Psoas muscle (tissue), 8 donors: ENCODE data around the gene SYNGAP1. TPM values are rescaled to one million over a fixed set of nuclear protein-coding genes. Genes with fewer than 3 reads are reported as not detected.

Source experiments
- ATAC-seq, 4 donors: fragments of 200-7000 bp; cut with Tn5 transposase; one replicate each; pipeline ENCODE4 v1.9.1; 2020; ENCODE audit warnings: moderate library complexity in 3 of 4, mild to moderate bottlenecking in 2 of 4
- DNase-seq, 2 donors: peaks; one replicate each; pipeline ENCODE4 v3.0.0-alpha.2; 2020
- H3K27ac ChIP-seq: fragments of 200-600 bp; one replicate; pipeline ENCODE4 v1.8.0; 2022
- H3K27me3 ChIP-seq, 3 donors: fragments of 200-600 bp in 1 of 3; one replicate each; pipeline versions ENCODE4 v1.6.1 to v1.8.0; 2013 to 2022; ENCODE audit warnings: low read length in 2 of 3, mild to moderate bottlenecking in 2 of 3, moderate library complexity in 1 of 3; ENCODE audit not compliant: insufficient read depth in 3 of 3
- H3K36me3 ChIP-seq, 2 donors: fragments of 200-600 bp in 1 of 2; one replicate each; pipeline versions ENCODE4 v1.6.1 to v1.8.0; 2013 to 2022; ENCODE audit warnings: low read depth in 1 of 2, mild to moderate bottlenecking in 1 of 2, moderate library complexity in 1 of 2; ENCODE audit not compliant: insufficient read depth in 1 of 2
- H3K4me1 ChIP-seq: fragments of 200-600 bp; one replicate; pipeline ENCODE4 v1.8.0; 2022
- H3K4me3 ChIP-seq: fragments of 200-600 bp; one replicate; pipeline ENCODE4 v1.8.0; 2022; ENCODE audit warnings: mild to moderate bottlenecking
- H3K9me3 ChIP-seq: fragments of 200-600 bp; one replicate; pipeline ENCODE4 v1.8.0; 2022
- CTCF ChIP-seq: fragments of 200-600 bp; IDR thresholded peaks from one replicate; pipeline ENCODE4 v1.8.0; 2022; ENCODE audit warnings: antibody characterized with exemption
- WGBS, 3 donors: extraction: QIAGEN DNeasy Blood & Tissue Kit; methylation state at CpG; one replicate each; pipeline versions ENCODE4 v1.1.6 to v1.1.7; 2013; 5-methylcytosine and 5-hydroxymethylcytosine counted together
- intact Hi-C, 2 donors: fragments of 100-400 bp; cut with DNase I; formaldehyde crosslinking; loops; one replicate each; pipeline versions ENCODE4 v1.11.0 to v1.14.2; 2022
- polyA plus RNA-seq, 3 donors: library from polyadenylated mRNA; stranded (reverse); fragments of 200-250 nt; gene quantifications; one replicate each; pipeline ENCODE4 v1.2.3, GENCODE V29; 2013
- total RNA-seq, 4 donors: library from RNA; stranded (reverse); fragmentation: NEBNext Ultra II Directional in 2 of 4; extraction: Animal tissue kit (Norgen Biotek cat#: 25700) in 2 of 4; gene quantifications; one replicate each; pipeline versions ENCODE4 v1.2.1 to v1.2.4, GENCODE V29; 2021 to 2023
- donor health status: healthy with polysubstance abuse.
- donor health status: DM: no; HTN: no; CAD: no; lungs with moderate emphysema.
- donor health status: Bipolar disorder and iron deficiency.
- donor health status: healthy.
- donor health status: DM: yes; HTN: yes; CAD: no.
- donor health status: DM: no; HTN: no; CAD: no.
- donor health status: DM: no; HTN: no; CAD: no.
- donor health status: DM: yes; HTN: yes; CAD: no.

Gene SYNGAP1
- total and polyA plus RNA-seq, 7 donors, result 0.70 to 4.3 (median 2.2) TPM

GRCh38 chr6:33420491-33421343, 852 bp downstream of the SYNGAP1 start:
- intact Hi-C loops, result no loop called here
- DNase-seq (no peak), ATAC-seq (no peak)
- no peak overlapping the region for H3K27ac ChIP-seq
- H3K4me1 ChIP-seq, result peaks cover 31% of the 10 kb centered on the region
- no peaks in the 10 kb centered on the region for H3K9me3 ChIP-seq
- H3K27me3 ChIP-seq, result no peaks in the 10 kb centered on the region
- TF ChIP-seq CTCF, result no peak
- WGBS, 3 donors, result 61 to 65% (median 63%) methylated on average over 6 of the region's 6 CpGs
- peak overlapping the region; percentile 18 for H3K4me3 ChIP-seq
- peaks cover 3 to 10% of the 10 kb centered on the region in 2 donors for H3K36me3 ChIP-seq

- Histone ChIP-seq H3K27ac (no peak overlapping the region), H3K4me3 (no peak overlapping the region), H3K36me3 (peaks cover 0 to 4% of the 10 kb centered on the region in 2 donors), H3K4me1 (peaks cover 30% of the 10 kb centered on the region), H3K27me3 (no peaks in the 10 kb centered on the region), H3K9me3 (no peaks in the 10 kb centered on the region)
- ATAC-seq (no peak), DNase-seq (no peak)
- intact Hi-C loops, result no loop called here
- 86 to 91% (median 88%) methylated on average over 2 of the region's 2 CpGs for WGBS, 3 donors
- TF ChIP-seq CTCF, result no peak
These were observed 1.4 kb downstream of the SYNGAP1 start for GRCh38 chr6:33421344-33421643.

GRCh38 chr6:33423777-33424176, 3.9 kb downstream of the SYNGAP1 start:
- no peaks in the 10 kb centered on the region for H3K9me3 ChIP-seq
- TF ChIP-seq CTCF, result no peak
- intact Hi-C loops, result no loop called here
- no peak overlapping the region for H3K27ac ChIP-seq
- H3K36me3 ChIP-seq, result no peaks in the 10 kb centered on the region
- DNase-seq (no peak), ATAC-seq (no peak)
- WGBS, 3 donors, result 88 to 98% (median 98%) methylated on average over 2 of the region's 2 CpGs
- peaks cover 19% of the 10 kb centered on the region for H3K4me1 ChIP-seq
- H3K27me3 ChIP-seq, result no peaks in the 10 kb centered on the region
- no peak overlapping the region for H3K4me3 ChIP-seq

GRCh38 chr6:33424855-33425667, 5.2 kb downstream of the SYNGAP1 start:
- Histone ChIP-seq H3K27ac (peak overlapping the region; percentile 85), H3K4me1 (peaks cover 18% of the 10 kb centered on the region), H3K27me3 (no peaks in the 10 kb centered on the region), H3K36me3 (no peaks in the 10 kb centered on the region), H3K9me3 (no peaks in the 10 kb centered on the region), H3K4me3 (peak overlapping the region; percentile 73)
- TF ChIP-seq CTCF, result no peak
- intact Hi-C loops, result loop anchor here in 1 of 2 donors (5.0 kb wide), 1 partner anchor 33 kb away; the partner anchor contains the start of gene KIFC1
- 14 to 17% (median 14%) methylated on average over 12 of the region's 12 CpGs for WGBS, 3 donors
- DNase-seq (no peak), ATAC-seq (peak in 2 of 4 donors; percentile 2)
